HG02623 (cell line): ENCODE data around the gene INSYN1.
"Not testable (repeated sequence)": the region's sequence is repeated elsewhere in the genome, so short reads cannot be mapped to it uniquely, and the experiment has no call there.

Experiments
- ATAC-seq: cut with Tn5 transposase; IDR thresholded peaks from one replicate; pipeline ENCODE4 v1.9.1; 2021; ENCODE audit warnings: moderate library complexity; ENCODE audit not compliant: unreplicated experiment

The INSYN1 gene

GRCh38 chr15:73716417-73716816 is 36.7 kb downstream of the INSYN1 start:
- no peak for ATAC-seq

GRCh38 chr15:73715417-73715816 is 37.7 kb downstream of the INSYN1 start:
- ATAC-seq: no peak

- ATAC-seq: no peak
These were observed 38.4 kb downstream of the INSYN1 start for GRCh38 chr15:73714695-73715301.

- ATAC-seq: no peak
These were observed 41.0 kb downstream of the INSYN1 start for GRCh38 chr15:73712107-73712506.

- no peak for ATAC-seq
These were observed 41.6 kb downstream of the INSYN1 start for GRCh38 chr15:73711526-73711925.

GRCh38 chr15:73710321-73710720 is 42.8 kb downstream of the INSYN1 start:
- no peak for ATAC-seq

- no peak for ATAC-seq
These were observed 43.5 kb downstream of the INSYN1 start for GRCh38 chr15:73709686-73710085.

- ATAC-seq: no peak
These were observed 43.9 kb downstream of the INSYN1 start for GRCh38 chr15:73709241-73709640.

GRCh38 chr15:73708691-73709090 is 44.5 kb downstream of the INSYN1 start:
- no peak for ATAC-seq

GRCh38 chr15:73704869-73705645 is 48.1 kb downstream of the INSYN1 start:
- peak; percentile 47 for ATAC-seq

GRCh38 chr15:73704142-73704868 is 48.8 kb downstream of the INSYN1 start:
- not testable (repeated sequence) for ATAC-seq

- not testable (repeated sequence) for ATAC-seq
These were observed 49.5 kb downstream of the INSYN1 start for GRCh38 chr15:73703601-73704000.

GRCh38 chr15:73702311-73703239 is 50.6 kb downstream of the INSYN1 start:
- not testable (repeated sequence) for ATAC-seq

GRCh38 chr15:73700041-73700842 is 52.9 kb downstream of the INSYN1 start:
- no peak for ATAC-seq

GRCh38 chr15:73699249-73700040 is 53.7 kb downstream of the INSYN1 start:
- ATAC-seq: no peak

GRCh38 chr15:73697033-73697467 is 56.1 kb downstream of the INSYN1 start:
- ATAC-seq: peak; percentile 71

- no peak for ATAC-seq
These were observed 56.5 kb downstream of the INSYN1 start for GRCh38 chr15:73696641-73697001.

- ATAC-seq: no peak
These were observed 57.1 kb downstream of the INSYN1 start for GRCh38 chr15:73695773-73696640.
